ENCODE data around the gene TRIM31.

Gene TRIM31

DNA sequence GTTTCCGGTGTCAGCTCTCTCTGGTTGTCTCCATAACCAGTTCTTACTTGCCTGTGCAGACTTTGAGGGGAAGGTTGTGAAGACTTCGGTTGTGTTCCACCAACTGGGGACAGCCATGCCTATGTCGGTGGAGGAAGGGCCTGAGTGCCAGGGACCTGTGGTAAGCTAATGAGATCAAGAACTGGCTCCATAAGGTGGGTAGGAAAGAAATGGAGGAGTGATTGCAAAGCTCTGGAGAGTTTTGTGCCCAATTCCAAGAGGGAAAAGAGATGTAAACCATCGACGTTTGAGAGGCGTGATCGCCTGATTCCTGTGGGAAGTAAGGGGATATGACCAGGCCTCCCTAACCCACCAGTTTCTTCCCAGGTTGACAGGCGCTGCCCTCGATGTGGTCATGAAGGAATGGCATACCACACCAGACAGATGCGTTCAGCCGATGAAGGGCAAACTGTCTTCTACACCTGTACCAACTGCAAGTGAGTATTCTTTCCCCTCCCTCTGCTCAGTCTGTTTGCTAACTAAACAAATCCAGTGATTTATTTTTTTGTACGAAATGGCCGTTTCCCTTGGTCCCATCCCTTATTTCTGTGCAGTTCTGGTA, 50.9 kb downstream of the TRIM31 start:
- H3K4me3 ChIP-seq (ENCODE audit: low read depth, low read length): peak overlapping the region; percentile 88
- POLR2A ChIA-PET: interaction anchor here (1.3 kb wide), 2 partner anchors 10 kb away, joined by 5 to 10 read pairs; no protein-coding TSS in a partner anchor
- no peak for DNase-seq (ENCODE audit: low read depth, low spot score)
- TF ChIP-seq, protein P1, sequence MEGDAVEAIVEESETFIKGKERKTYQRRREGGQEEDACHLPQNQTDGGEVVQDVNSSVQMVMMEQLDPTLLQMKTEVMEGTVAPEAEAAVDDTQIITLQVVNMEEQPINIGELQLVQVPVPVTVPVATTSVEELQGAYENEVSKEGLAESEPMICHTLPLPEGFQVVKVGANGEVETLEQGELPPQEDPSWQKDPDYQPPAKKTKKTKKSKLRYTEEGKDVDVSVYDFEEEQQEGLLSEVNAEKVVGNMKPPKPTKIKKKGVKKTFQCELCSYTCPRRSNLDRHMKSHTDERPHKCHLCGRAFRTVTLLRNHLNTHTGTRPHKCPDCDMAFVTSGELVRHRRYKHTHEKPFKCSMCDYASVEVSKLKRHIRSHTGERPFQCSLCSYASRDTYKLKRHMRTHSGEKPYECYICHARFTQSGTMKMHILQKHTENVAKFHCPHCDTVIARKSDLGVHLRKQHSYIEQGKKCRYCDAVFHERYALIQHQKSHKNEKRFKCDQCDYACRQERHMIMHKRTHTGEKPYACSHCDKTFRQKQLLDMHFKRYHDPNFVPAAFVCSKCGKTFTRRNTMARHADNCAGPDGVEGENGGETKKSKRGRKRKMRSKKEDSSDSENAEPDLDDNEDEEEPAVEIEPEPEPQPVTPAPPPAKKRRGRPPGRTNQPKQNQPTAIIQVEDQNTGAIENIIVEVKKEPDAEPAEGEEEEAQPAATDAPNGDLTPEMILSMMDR (IDR thresholded peaks at IDR 0.05; ENCODE audit: insufficient read depth, low read length, missing control alignments): no peak
- CTCF ChIA-PET: interaction anchor here (1.2 to 1.9 kb wide), 2 partner anchors 10 to 43 kb away, joined by 4 to 8 read pairs; no protein-coding TSS in a partner anchor

DNA sequence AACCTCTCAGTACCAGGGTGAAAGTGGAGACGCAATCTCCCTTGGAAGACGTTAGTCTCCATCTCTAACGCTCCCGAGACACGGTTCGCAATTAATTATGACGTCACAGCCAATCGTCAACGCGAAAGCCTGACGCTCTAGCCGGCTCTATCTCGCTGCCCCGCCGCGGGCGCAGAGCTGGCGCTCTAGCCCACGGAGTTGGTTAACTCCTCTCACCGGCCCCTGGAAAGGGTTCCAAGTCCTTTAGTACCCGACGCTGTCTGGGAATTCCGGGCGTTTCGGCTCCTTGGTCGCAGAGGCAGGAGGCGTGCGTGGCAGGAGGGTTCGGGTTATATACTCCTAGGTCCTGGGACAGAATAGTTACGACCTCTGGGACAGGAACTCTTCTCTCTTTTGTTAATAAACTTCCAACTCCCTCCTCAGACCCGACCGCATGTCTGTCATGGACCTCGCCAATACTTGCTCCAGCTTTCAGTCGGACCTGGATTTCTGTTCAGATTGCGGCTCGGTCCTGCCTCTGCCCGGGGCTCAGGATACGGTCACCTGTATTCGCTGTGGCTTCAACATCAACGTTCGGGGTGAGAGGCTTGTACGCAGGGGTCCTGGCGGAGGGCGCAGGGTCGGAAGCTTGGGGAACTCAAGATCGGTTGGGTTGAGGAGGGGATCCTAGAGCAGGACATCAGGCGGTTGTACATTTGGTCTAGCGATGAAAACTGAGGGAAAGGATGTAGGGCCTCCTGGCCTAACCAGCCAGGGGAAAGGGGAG, 51.6 kb downstream of the TRIM31 start, which contains the start of gene POLR1H:
TSS of gene POLR1H (plus strand) at position 174 of the 766 bp plus-strand sequence. CDS start at position 434, 260 bp downstream.
- peak within 1 kb of the TSS; percentile 88 for H3K4me3 ChIP-seq (ENCODE audit: low read depth, low read length)
- TF ChIP-seq, protein P1 (IDR thresholded peaks at IDR 0.05; ENCODE audit: insufficient read depth, low read length, missing control alignments): no peak
- POLR2A ChIA-PET: interaction anchor here (0.6 to 1.3 kb wide), 3 partner anchors 10 to 246 kb away, joined by 3 to 10 read pairs (median 5); no protein-coding TSS in a partner anchor
- CTCF ChIA-PET: interaction anchor here (0.9 to 1.9 kb wide), 7 partner anchors 9 to 213 kb away, joined by 3 to 8 read pairs (median 4); no protein-coding TSS in a partner anchor
- DNase-seq (ENCODE audit: low read depth, low spot score): peak; percentile 72

DNA sequence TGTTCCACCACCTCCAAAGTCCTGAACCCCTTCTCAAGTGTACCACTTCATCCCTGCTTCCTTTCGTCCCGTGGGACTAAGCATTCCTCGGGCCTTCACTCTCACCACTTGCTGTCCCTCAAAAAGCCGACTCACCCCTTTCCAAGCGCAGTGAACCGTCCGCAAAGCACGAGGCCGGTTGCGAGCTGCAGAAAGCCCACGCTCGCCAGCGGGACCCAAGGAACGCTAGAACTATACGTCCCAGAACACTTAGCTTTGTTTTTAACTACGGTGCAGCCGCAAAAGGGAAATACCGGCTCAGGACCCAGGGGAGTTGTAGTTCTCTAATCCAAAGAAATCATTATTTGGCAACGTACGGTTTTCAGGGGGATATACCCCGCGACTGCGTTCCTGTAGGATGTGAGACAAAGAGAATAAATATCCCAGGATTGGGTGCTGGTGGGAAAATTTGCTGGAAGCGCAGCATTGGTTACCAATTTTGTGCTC, 52.2 kb downstream of the TRIM31 start:
- peak overlapping the region; percentile 88 for H3K4me3 ChIP-seq (ENCODE audit: low read depth, low read length)
- POLR2A ChIA-PET: interaction anchor here (0.6 to 1.3 kb wide), 2 partner anchors 9 to 428 kb away, joined by 3 to 10 read pairs; partner anchors contain the start of gene GABBR1
- DNase-seq (ENCODE audit: low read depth, low spot score): no peak
- TF ChIP-seq, protein P1 (IDR thresholded peaks at IDR 0.05; ENCODE audit: insufficient read depth, low read length, missing control alignments): no peak
- CTCF ChIA-PET: interaction anchor here (0.9 to 1.5 kb wide), 7 partner anchors 9 to 212 kb away, joined by 3 to 4 read pairs (median 4); no protein-coding TSS in a partner anchor

DNA sequence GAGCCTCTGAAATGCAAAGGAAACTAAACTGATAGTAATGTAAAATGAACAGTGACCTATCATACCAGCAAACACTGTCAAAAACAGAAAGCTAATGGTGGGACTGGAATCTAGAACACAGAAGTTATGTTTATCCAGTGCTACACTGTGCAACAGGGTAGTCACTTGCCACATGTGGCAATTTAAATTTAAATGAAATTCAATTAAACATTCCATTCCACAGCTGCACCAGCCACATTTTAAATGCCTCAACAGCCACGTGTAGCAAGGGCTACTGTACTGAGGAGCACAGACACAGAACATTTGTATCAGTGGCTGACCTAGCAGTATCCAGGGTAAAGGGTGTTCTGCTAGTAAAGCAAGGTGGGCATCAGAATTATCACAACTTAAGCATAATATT, 57.4 kb downstream of the TRIM31 start:
- TF ChIP-seq, protein P1 (IDR thresholded peaks at IDR 0.05; ENCODE audit: insufficient read depth, low read length, missing control alignments): no peak
- CTCF ChIA-PET: interaction anchor here (1.7 kb wide), 1 partner anchor 76 kb away, joined by 5 read pairs; no protein-coding TSS in a partner anchor
- H3K4me3 ChIP-seq (ENCODE audit: low read depth, low read length): no peak overlapping the region
- DNase-seq (ENCODE audit: low read depth, low spot score): no peak
- POLR2A ChIA-PET: no interaction called here

DNA sequence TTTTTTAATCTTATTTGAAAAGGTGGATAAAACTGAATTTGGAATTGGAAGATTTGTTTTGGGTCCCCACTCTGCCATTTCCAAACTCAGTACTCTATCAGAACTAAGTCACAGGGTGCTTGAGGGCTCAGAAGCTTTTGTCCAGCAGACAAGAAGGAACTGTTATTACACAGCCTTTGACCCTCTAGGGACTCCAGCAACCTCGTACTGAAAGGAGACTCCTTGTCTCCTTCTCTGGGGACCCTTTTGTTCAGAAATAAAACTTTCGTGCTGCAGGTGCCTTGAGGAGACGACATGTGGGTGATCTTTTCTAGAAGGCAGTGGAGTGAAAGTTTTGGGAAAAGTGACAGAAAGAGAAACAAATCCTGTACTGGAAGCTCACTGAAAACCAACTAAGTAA, 59.2 kb downstream of the TRIM31 start:
- H3K4me3 ChIP-seq (ENCODE audit: low read depth, low read length): no peak overlapping the region
- TF ChIP-seq, protein P1 (IDR thresholded peaks at IDR 0.05; ENCODE audit: insufficient read depth, low read length, missing control alignments): no peak
- CTCF ChIA-PET: interaction anchor here (3.0 kb wide), 1 partner anchor 17 kb away, joined by 6 read pairs; no protein-coding TSS in a partner anchor
- no peak for DNase-seq (ENCODE audit: low read depth, low spot score)
- POLR2A ChIA-PET: no interaction called here
